GM12864 (cell line): ENCODE results near the gene PHLDB1.
"Not testable (repeated sequence)": the region's sequence is repeated elsewhere in the genome, so short reads cannot be mapped to it uniquely, and the experiment has no call there.

ENCODE experiments used
- DNase-seq: peaks from one replicate; pipeline ENCODE4 v3.0.0-alpha.2; 2011; ENCODE audit warnings: low read depth
- H3K4me3 ChIP-seq: 2 replicates; pipeline ENCODE4 v1.5.1; 2011; ENCODE audit warnings: mild to moderate bottlenecking, low read depth, low read length, control low read depth
- TF ChIP-seq, protein P1 (sequence below): IDR thresholded peaks from 2 replicates; pipeline ENCODE4 v1.5.1; 2011; ENCODE audit warnings: low read depth, mild to moderate bottlenecking, moderate library complexity, low read length, control low read depth, inconsistent platforms; ENCODE audit errors: missing control alignments

Gene PHLDB1

GRCh38 chr11:118596224-118597146, 10.9 kb upstream of the PHLDB1 start:
- DNase-seq: no peak
- H3K4me3 ChIP-seq: no peak overlapping the region
- TF ChIP-seq, protein P1, sequence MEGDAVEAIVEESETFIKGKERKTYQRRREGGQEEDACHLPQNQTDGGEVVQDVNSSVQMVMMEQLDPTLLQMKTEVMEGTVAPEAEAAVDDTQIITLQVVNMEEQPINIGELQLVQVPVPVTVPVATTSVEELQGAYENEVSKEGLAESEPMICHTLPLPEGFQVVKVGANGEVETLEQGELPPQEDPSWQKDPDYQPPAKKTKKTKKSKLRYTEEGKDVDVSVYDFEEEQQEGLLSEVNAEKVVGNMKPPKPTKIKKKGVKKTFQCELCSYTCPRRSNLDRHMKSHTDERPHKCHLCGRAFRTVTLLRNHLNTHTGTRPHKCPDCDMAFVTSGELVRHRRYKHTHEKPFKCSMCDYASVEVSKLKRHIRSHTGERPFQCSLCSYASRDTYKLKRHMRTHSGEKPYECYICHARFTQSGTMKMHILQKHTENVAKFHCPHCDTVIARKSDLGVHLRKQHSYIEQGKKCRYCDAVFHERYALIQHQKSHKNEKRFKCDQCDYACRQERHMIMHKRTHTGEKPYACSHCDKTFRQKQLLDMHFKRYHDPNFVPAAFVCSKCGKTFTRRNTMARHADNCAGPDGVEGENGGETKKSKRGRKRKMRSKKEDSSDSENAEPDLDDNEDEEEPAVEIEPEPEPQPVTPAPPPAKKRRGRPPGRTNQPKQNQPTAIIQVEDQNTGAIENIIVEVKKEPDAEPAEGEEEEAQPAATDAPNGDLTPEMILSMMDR: no peak

DNA sequence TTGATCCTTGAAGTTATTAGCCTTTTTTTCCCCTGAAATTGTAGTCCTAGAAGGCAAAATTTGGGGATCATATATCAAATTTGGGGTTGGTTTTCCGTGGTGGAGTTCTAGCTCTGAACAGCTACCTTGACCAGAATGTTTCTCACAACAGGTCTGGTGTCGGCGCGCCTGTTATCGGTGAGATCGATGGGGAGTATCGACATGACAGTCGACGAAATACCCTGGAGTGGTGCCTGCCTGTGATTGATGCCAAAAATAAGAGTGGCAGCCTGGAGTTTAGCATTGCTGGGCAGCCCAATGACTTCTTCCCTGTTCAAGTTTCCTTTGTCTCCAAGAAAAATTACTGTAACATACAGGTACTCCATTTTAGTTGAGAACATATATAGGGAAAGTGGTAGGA, 9.9 kb upstream of the PHLDB1 start:
- no peak for DNase-seq
- TF ChIP-seq, protein P1: no peak
- H3K4me3 ChIP-seq: no peak overlapping the region

- no peak overlapping the region for H3K4me3 ChIP-seq
- TF ChIP-seq, protein P1: no peak
- no peak for DNase-seq
These were observed 5.1 kb upstream of the PHLDB1 start for GRCh38 chr11:118602331-118602730.

DNA sequence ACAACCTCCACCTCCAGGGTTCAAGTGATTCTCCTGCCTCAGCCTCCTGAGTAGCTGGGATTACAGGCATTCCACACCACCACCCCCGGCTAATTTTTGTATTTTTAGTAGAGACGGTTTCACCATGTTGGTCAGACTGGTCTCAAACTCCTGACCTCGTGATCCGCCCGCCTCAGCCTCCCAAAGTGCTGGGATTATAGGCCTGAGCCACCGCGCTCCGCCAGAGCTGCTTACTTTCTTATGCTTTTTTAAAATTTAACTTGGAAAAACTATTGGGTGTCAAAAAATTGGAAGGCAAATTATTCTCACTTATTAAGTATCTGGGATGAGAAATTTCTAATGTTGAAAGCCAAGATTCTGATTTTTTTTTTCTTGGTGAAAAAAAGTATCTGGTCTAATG, 3.7 kb upstream of the PHLDB1 start:
- H3K4me3 ChIP-seq, DNase-seq: not testable (repeated sequence)

GRCh38 chr11:118604566-118604965, 2.8 kb upstream of the PHLDB1 start:
- H3K4me3 ChIP-seq: no peak overlapping the region
- TF ChIP-seq, protein P1: no peak
- no peak for DNase-seq

- H3K4me3 ChIP-seq: no peak overlapping the region
- no peak for DNase-seq
- TF ChIP-seq, protein P1: no peak
These were observed 2.1 kb upstream of the PHLDB1 start for GRCh38 chr11:118605116-118605867.

DNA sequence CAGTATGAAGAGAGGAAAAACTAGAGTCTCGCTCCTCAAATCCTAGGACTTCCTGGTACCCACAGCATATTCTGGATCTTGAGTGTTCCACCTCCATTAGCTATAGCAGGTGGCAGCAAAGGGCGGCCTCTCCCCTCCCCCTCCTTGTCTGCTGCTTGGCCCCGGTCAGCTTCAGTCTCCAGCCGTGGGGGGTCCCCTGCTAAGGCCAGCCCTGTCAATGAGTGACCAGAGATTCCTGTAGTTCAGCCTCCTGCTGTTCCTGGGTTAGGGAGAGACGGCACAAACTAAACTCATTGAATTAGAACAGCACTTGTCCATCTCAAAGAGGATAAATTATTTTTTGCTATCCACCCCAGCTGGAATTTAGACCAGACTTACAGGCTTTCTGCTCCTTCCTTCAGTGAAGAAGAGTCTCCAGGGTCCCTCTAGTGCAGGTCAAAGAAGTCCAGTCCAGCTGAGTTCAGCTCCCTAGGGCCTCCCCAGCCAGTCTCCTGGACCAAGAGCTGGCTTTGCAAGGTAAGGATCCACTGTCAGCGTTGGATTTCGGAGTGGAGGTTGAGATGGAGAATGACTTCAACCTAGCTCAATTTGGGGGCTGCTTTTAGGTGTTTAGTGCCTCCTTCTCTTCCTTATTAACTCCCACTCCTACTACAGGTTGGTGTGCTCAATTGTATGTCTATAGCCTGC, 1.1 kb upstream of the PHLDB1 start:
- H3K4me3 ChIP-seq: no peak overlapping the region
- TF ChIP-seq, protein P1: no peak
- DNase-seq: no peak
